HG03521 (cell line): ENCODE measurements around the gene LRRTM4.
"Not testable (repeated sequence)": the region's sequence is repeated elsewhere in the genome, so short reads cannot be mapped to it uniquely, and the experiment has no call there.

Experiments
- ATAC-seq: cut with Tn5 transposase; IDR thresholded peaks from one replicate; pipeline ENCODE4 v1.9.1; 2021; ENCODE audit warnings: mild to moderate bottlenecking, moderate library complexity; ENCODE audit not compliant: unreplicated experiment

Gene LRRTM4

DNA sequence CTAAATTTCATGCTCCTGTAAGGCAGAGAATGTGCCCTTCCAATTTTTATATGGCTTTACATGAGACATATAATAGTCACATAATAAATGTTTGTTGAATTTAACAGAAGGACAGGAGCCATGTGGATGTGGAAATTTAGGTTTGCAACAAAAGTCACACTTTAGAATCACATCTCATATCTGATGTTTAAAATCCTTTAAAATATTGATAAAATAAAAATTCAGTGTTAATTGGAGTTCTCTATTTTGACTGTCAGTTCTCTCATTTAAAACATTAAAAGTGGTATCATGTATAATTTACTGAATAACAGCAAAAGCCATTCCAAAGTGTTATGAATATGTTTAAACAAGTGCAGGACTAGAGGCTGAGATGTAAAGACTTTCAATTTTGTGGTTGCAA is 594.1 kb downstream of the LRRTM4 start:
- no peak for ATAC-seq

GRCh38 chr2:76921006-76921405 is 601.2 kb downstream of the LRRTM4 start:
- ATAC-seq = no peak

DNA sequence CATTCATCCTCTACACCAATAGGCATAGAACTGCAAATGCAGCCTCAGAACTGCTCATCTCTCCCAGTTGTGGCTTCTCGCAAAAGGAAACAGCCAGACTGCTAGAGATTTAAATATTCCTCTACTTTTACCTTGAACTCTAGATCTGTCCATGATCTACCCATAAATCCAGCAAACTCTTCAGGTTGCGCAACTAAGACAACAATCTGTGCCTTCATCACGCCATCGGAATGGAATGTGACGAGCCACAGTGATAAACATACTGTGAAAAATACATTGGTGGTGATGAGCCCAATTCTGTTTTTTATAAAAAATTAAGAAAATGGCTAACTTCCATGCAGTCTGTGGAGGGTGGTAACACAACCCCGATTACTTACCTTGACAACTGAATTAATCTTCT is 626.7 kb downstream of the LRRTM4 start:
- no peak for ATAC-seq

GRCh38 chr2:76870581-76870980 is 651.6 kb downstream of the LRRTM4 start:
- ATAC-seq = no peak

- ATAC-seq = no peak
These were observed 652.2 kb downstream of the LRRTM4 start for GRCh38 chr2:76870011-76870410.

GRCh38 chr2:76867854-76868253 is 654.3 kb downstream of the LRRTM4 start:
- ATAC-seq = no peak

GRCh38 chr2:76866464-76866863 is 655.7 kb downstream of the LRRTM4 start:
- no peak for ATAC-seq

DNA sequence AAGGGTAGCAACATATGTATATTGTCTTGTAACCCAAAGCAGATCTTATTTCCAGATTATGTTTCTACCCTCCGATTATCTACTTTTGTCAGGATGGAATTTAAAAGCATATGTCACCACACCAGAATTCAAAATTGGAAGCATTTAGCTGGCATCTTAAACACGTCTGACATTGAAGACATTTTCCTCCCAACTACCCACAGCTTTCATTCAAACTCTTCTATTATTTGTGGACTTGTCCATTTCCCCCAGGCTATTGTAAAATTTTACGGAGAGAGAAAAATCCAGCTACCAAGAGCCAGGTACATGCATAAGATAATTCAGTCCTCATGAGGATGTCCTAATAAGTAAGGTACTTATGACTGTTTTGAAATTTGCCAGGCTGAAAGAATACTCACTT is 659.3 kb downstream of the LRRTM4 start:
- ATAC-seq = no peak

DNA sequence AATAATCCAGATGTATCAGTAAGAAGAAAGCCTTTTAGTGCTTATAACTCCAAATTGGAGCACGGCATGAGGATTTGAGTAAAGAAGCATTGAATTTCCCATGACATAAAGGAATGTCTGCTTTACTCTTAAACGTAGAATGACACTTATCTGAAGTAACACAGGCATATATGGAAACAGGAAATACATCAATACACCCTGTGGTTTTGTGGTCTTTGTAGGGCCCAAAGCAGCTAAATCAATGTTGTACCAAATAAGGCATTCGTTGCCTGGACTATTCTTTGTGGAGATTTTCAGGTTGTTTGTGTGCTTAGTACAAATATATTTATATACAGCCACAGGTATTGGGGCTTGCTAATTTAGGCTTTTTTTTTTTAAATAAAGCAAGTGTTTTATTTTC is 660.5 kb downstream of the LRRTM4 start:
- ATAC-seq = no peak

GRCh38 chr2:76851000-76851399 is 671.2 kb downstream of the LRRTM4 start:
- ATAC-seq = no peak

DNA sequence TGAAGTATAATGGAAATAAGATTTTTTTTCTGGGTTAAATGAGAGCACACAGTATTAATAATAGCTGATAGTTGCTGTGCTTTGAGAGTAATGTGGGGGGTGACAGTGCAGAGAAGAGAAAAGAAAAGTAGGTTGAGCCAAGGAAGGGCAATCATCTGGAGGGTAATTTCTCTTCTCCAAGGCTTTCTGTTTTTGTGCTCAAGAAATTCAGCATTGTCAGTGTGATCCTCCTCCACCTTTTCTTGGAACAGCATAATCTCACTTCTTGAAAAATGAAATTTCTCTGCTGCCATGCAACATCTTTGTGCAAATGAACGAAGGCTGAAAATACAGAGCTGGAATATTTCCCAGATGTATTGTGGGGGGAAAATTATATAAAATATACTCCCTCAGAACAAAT is 673.1 kb downstream of the LRRTM4 start:
- no peak for ATAC-seq

DNA sequence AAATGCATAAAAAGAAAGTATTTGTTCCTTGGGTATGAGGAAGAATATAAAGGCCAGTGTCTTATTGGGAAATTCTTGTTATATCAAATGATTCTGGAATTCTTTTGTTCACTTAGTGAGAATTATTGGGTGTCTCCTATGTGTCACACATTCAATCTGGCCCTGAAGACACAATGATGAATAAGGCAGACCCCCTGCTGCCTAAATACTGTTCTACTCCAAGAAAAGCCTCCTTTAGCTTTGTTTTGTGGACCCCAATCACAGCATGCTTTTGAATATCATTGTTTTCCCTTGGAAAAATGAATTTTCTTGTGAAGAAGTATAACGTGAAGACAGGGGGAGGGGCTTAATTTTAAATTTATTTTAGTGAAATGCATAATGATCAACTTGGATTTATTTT is 682.4 kb downstream of the LRRTM4 start:
- ATAC-seq = no peak

DNA sequence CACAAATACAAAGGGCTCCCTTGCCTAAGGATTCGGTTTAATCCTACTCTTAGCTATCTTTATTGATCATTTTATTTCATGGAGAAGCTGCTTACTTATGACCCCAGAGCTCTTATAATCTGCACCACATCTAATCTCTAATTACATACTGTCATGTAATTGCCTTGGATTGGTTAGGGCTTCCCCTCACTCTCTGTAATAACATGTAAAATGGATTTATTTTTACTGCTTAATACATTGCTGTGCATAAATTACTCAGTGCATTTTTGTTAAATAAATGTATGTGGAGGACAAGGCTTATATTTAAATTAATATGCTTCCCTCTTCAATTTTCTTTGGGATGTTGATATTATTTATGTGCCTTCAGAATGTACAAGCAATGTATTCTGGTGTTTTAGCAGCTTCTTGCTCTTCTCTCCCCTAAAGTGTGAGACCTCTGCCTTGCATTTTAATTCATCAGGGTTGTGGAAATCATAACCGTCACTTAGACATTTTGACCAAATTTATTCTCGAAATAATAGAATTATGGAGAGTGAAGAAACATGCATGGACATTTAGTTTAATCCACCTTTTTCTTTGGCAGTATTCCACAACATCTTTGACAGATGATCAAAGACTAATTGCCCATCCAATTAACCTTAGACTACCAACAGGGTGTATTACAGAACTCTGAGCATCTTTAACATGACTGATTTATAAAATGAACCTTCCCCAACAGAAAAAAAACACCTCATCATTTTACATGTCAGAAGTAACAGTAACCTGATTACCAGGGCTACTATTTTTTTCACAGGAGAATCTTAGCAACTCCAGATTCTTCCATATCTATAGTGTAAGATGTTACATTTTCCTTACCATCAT is 692.6 kb downstream of the LRRTM4 start:
- ATAC-seq = no peak

- ATAC-seq = no peak
These were observed 695.5 kb downstream of the LRRTM4 start for GRCh38 chr2:76826691-76827090.

DNA sequence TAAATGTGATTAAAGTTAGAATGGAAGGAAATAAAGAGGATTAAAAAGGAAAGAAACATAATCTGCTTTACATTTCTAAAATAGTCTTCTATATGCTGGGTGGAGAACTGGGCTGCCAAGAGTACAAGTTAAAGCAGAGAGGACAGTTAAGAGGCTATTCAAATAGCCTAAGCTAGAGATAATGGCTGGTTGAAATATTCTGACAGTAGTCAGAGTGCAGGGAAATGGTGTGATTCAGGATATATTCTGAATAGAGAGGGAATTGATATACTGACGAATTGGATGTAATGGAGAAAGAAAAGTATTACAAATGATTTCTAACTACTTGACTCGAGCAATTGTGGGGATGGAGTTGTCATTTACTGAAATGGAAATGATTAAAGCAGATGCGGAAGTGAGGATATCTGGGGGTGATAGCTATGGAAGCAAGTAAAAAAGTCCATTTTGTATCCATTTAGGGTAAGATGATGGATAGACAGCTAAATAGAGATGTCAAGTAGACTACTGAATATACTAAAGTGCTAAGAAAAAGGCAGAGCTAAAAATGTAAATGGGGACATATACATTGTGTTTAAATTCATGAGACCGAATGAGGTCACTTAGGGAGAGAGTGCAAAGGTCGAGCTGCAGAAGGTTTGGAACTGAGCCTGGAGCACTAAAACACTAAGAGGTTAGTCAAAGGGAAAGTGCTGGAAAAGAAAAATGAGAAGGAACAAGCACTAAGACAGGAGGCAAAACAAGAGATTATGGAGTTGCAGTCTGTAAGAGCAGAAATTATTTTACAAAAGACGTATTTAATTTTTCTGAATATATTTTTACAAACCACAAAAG is 696.8 kb downstream of the LRRTM4 start:
- ATAC-seq = no peak

DNA sequence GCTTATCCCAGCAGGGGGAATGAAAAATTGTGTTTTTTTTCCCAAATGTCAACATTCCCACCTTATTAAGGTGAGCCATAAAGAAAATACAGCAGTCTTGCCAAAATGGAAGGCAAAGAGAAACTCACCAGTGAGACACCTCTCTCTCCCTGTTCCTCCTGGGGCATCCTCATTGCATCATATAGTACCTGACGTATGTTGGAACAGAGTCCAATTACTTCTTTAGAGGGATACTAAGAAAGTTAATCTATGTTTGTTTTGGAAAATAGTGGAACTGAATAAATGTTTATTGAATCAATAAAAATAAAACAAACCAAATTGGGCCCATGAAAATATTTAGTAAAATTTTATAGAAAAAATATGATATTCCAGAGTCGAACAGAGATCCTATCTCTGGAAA is 700.4 kb downstream of the LRRTM4 start:
- ATAC-seq = no peak

GRCh38 chr2:76813084-76813483 is 709.1 kb downstream of the LRRTM4 start:
- no peak for ATAC-seq

DNA sequence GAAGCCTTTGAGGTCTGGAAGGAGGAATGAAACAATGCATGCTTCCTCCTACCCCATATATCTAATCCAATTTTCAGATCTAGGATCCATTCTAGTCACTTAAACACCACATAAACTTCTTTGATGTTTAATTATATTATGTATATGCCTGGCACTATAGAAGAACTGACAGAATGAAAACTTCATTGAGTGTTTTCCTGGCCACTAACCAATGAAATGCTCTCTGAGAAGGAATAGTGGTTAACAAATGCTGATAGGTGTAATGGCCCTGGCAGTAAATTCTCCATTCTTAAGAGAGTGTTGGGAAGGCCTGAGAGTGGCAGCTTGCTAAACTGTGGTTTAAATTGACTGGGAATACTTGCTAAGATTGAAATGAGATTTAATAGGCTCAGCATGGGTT is 710.0 kb downstream of the LRRTM4 start:
- no peak for ATAC-seq

DNA sequence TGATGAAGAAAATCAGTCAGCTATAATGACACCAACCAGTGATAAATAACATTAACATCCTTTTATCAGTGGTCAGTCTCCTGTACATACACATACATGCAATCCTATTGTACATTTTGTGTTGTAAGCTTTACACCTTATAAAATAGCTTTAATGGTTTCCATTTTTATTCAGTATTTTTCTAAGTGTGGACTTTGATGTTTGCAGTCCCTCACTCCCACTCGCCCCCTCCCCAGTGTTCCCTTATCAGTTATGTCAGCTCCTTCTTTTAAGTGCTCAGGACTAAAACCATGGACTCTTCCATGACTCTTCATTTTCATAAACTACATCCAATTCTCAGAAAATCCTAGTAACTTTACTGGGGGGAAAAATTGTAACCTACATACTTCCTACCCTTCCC is 713.0 kb downstream of the LRRTM4 start:
- ATAC-seq = no peak

DNA sequence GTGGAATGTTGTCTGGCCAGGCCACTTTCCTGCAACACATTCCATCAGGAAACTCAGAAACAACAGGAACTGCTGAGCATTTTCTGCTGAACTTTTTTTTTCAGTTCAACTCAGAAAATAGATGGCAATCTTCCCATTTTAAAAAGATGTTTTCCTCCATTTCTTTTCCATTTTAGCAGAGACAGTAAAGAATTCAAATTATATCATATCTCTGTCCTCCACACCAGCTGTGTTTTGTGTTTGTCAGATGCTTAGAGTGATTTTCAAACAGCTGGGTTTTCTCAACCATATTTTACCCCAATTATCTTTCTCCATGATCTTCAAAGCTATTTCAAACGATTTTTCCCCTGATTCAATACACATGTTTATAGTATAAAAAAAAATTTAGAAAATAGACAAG is 713.4 kb downstream of the LRRTM4 start:
- ATAC-seq = no peak

DNA sequence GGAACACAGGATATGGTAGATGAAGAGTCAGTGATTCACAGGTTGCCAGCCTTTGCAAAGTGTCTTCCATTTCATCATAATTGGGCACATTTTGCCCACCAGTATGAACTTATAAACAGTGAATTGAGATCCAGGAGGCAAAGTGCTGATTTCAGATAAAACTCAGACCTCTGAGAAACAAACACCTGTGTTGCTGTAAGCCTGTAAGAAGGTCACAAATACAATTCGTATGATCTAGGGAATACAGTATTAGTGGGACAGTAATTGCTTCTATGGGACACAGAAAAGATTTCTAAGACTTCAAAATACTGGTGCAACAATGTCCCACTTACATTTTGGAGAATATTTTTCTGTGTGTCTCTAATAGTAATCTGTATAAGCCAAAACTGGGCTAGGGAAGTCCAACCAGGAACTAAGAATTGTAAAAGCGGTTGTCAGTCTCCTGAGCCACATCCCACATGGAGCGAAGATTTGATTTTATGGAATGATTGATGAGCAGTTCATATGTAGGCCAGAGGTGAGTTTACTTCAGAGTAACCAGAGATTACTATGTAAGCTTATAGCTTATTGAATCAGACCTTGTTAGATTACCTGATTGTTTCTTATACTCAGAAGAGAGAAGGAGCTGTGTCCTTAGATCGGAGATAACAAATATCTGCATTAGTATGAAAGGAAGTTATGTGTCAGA is 728.4 kb downstream of the LRRTM4 start:
- ATAC-seq = no peak

DNA sequence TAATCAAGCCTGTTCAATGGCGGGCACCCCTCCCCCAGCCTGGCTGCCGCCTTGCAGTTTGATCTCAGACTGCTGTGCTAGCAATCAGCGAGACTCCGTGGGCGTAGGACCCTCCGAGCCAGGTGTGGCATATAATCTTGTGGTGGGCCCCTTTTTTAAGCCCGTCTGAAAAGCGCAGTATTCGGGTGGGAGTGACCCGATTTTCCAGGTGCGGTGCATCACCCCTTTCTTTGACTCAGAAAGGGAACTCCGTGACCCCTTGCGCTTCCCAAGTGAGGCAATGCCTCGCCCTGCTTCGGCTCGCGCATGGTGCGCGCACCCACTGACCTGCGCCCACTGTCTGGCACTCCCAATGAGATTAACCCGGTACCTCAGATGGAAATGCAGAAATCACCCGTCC is 740.9 kb downstream of the LRRTM4 start:
- ATAC-seq = not testable (repeated sequence)
